Left lobe of liver (tissue), 2 donors: ENCODE data around the gene HDAC10. TPM values are rescaled to one million over a fixed set of nuclear protein-coding genes. Genes with fewer than 3 reads are reported as not detected.

Source experiments
- ATAC-seq: fragments of 200-7000 bp; cut with Tn5 transposase; one replicate; pipeline ENCODE4 v1.9.1; 2020; ENCODE audit warnings: mild to moderate bottlenecking, moderate library complexity
- DNase-seq: peaks from one replicate; pipeline ENCODE4 v3.0.0-alpha.2; 2020; ENCODE audit warnings: low spot score
- total RNA-seq: library from RNA; stranded (reverse); gene quantifications from one replicate; pipeline ENCODE4 v1.2.1, GENCODE V29; 2021
- donor health status: DM: no; HTN: no; CAD: no; lungs with moderate emphysema.
- donor health status: DM: no; HTN: yes; CAD: no.

Gene HDAC10
- total RNA-seq, 1 donor from 2014 or later: 33.3 TPM

DNA sequence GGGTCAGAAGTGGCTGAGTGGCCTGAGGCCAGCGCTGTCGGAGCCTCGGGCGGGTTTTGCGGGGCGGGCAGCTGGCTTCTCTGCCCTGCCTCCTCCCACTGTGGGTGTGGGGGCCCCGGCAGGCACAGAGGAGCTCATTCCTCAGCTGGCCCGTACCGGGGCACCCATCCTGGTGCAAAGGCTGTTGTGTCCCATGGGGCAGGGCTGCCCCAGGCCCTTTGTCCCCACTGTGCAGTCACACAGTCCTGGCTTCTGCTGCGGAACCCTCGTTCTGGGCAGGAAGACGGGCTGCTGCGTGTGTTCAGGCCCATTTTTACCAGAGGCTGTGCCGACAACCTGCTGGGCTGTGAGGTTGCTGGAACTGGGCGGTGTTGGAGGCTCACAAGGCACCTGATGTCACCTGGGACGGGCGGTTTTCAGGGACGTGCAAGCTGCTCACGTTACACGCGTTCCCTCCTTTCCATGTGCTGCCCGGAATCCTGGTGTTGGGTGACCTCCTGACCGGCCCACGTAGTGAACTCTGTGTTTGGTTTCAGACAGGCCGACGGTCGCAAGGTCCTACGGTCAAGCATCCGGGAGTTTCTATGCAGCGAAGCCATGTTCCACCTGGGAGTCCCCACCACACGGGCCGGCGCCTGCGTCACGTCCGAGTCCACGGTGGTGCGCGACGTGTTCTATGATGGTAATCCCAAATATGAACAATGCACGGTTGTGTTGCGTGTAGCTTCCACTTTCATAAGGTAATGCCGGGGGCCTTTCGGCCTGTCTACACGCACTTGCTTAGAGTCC is 45.1 kb downstream of the HDAC10 start:
- peak; percentile 55 for ATAC-seq

DNA sequence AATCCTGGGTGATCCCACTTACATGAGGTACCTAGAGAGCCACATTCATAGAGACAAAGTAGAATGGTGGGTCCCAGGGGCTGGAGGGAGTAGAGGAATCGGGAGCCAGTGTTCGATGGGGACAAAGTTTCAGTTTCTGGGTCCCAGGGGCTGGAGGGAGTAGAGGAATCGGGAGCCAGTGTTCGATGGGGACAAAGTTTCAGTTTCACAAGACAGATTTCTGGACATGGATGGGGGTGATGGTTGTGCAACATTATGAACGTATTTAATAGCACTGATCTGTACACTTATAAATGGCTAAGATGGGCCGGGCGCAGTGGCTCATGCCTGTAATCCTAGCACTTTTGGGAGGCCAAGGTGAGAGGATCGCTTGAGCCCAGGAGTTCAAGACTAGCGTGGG is 46.1 kb downstream of the HDAC10 start:
- peak; percentile 89 for DNase-seq
- ATAC-seq: peak; percentile 39

More for the DNA sequence above, 45.1 kb downstream of the HDAC10 start:
- DNase-seq: peak; percentile 94

DNA sequence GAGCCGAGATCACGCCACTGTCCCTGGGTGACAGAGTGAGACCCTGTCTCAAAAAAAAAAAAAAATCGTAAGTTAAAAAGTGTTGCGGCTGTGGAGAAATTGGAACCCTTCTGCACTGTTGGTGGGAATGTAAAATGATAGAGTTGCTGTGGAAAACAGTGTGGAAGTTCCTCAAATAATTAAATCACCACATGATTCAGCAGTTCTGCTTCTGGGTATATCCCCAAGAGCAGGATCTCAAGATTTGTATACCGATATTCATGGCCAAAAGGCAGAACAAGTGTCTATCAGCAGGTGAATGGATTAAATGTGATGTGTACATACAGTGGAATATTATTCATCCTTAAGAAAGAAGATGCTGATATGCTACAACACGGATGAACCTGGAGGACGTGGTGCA is 46.5 kb downstream of the HDAC10 start:
- DNase-seq: no peak
- no peak for ATAC-seq

DNA sequence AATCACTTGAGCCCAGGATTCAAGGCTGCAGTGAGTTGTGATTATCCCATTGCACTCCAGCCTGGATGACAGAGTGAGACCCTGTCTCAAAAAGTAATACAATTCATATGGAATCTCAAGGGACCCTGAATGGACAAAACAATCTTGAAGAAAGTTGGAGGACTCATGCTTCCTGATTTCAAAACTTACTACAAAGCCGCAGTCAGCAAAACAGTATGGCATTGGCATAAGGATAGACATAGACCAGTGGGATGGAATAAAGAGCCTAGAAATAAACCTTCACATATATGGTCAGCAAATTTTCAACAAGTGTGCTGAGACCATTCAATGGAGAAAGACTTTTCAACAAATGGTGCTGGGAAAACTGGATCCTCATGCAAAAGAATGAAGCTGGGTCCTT is 47.8 kb downstream of the HDAC10 start:
- DNase-seq: no peak
- no peak for ATAC-seq

DNA sequence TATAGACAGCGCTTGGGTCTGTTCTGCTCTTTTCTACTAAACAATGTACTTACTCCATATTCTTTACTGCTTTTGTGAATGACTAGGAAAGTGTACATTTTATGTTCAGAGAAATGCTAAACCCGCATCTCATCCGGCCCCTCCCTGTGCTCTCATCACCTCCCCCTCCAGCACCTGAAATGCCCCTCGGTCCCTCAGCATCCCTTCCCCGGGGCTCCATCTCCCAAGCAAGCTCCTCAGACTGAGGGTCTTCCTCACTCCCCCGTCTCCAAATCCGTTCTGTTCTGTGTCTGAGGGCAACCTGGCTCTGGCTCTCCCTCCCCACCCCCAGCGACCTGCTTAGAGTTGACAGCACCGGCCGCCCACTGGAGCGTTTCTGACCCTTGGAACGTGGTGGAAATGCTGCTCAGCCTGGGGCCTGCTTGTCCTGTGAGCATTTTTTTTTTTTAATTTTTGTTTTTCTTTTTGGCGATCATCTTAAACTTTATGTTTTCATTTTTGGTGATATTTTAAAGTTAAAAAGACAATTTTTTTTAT is 48.9 kb downstream of the HDAC10 start:
- DNase-seq (peak; percentile 80), ATAC-seq (peak; percentile 21)

DNA sequence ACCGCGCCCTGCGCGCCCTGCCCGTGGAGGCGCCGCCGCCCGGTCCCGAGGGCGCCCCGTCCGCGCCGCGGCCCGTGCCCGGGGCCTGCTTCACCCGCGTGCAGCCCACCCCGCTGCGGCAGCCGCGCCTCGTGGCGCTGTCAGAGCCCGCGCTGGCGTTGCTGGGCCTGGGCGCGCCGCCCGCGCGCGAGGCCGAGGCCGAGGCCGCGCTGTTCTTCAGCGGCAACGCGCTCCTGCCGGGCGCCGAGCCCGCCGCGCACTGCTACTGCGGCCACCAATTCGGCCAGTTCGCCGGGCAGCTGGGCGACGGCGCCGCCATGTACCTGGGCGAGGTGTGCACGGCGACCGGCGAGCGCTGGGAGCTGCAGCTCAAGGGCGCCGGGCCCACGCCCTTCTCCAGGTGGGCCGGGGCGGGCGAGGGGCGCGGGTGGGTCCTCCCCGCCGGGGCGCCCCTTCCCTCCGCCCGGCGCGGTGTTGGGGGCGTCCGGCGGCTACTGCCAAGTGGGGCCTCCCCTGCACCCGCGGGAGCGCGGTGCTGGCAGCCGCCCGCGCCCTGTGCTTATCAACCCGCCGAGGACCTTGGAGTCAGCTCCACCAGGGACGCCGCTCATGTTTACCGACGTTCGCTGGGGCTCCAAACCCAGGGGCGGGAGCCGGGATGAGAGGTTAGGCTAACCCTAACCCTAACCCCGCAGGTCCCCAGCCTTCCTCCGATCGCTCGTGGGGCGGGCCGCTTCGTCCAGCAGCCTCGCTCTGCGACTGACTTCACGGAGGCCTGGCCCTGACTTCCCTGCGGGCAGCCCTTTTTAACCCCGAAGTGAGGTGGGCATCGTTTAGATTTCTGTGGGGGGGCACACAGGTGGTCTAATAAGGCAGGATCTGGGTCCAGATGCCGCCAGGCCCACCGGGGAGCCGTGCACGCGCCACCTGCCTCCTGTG is 49.6 kb downstream of the HDAC10 start:
- peak; percentile 1 for ATAC-seq
- DNase-seq: no peak

DNA sequence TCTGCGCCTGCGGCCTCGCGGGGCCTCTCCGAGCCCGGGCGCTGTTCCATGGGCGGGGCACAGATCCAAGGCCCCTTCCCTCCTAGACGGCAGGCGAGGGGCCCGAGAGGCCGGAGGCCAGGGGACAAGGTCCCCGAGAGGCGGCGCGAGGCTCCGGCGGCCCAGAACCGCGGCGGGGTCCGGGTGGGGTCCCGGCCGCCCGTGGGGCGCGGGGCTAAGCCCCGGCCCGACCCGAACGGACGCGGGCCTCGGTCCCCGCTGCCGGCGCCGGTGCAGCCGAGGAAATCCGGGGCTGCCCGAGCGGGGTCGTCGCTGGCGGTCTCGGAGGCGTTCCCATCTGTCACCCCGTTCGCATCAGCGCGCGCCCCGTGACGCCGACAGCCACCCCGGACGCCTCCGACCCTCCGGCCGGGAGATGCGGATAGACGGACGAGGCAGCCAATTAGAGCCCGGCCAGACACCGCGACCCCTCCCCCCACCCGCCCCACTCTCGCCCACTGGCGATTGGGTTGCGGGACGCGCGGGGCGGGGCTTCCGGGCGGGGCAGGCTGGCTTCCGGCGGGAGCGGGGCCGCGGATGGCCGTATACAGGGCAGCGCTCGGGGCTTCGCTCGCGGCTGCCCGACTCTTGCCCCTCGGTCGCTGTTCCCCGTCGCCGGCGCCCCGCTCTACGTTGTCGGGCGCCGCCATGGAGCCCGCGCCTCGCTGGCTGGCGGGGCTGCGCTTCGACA is 50.4 kb downstream of the HDAC10 start, which contains the start of gene SELENOO:
Gene SELENOO, plus strand, starts transcription at position 551 of the 730 bp plus-strand sequence. Its CDS starts 26 bp downstream, at position 577.
- DNase-seq: peak; percentile 96
- peak; percentile 70 for ATAC-seq

DNA sequence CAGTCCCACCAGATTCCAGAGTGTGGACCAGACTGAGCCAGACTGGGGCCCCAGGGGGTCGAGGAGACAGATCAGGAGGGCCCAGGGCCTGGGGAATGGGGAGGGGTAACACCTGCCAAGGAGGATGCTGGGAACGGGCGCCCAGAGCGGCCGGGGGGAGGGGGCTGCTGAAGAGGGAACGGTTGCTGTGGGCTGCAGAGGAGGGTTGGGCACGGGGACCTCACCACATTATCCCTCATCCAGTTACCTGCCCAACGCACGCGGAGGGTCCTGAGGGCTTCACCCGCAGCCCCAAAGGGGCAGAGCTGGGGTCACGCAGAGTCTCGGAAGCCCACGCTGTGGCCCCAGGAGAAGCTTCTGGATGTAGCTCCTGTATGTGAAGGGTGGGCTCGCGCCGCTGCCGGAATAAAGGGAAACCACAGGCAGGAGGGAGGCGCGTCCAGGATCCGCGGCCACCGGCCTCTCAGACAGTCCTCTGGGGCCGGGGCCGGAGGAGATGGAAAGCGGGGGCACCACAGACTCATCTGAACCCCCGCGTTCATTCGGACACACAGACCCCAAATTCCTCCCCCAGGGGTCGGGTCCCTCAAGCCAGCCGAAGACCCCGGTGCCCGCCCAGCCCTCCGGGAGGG is 51.1 kb downstream of the HDAC10 start:
- ATAC-seq (peak; percentile 0), DNase-seq (no peak)

DNA sequence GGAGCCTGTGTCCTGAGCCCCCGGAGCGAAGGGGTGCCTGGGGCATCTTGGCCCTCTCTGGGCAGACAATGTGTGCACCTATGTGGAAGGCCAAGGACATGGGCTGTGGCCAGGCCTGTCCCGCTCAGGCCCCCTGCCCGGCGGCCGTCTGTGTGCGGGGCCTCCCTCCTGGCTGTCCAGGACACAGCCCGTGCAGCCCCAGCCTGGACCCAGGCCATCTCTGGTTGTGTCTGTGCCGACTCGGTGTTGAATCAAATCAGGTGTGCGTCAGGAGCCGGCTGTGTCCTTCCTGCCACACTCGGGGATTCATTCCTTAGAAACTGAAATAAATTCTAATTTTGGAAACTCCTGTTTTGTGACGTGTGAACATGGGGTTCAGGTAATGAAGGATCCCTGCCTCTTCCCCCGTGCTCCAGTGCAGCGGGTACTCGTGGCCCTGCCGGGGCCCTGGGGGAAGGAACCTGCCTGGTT is 51.8 kb downstream of the HDAC10 start:
- ATAC-seq (peak; percentile 4), DNase-seq (peak; percentile 59)

DNA sequence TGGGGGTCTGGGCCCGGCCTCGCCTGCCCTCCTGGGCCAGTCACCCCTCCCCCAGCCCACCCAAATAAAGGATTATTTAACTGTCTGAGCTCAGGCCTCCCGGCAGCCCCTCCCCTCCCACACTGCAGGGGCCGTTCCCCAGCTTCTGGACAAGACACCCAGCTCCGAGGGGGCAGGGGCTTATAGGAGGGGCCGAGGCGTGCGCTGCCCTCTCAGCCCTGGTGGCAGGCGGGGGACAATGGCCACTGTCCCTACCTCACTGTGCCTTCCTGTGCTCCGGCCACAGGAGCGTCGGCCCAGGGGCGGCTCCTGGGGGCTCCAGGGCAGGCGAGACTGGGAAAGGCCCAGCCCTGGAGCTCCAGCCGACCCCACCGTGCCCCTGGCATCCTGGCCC is 52.4 kb downstream of the HDAC10 start:
- no peak for DNase-seq
- no peak for ATAC-seq

DNA sequence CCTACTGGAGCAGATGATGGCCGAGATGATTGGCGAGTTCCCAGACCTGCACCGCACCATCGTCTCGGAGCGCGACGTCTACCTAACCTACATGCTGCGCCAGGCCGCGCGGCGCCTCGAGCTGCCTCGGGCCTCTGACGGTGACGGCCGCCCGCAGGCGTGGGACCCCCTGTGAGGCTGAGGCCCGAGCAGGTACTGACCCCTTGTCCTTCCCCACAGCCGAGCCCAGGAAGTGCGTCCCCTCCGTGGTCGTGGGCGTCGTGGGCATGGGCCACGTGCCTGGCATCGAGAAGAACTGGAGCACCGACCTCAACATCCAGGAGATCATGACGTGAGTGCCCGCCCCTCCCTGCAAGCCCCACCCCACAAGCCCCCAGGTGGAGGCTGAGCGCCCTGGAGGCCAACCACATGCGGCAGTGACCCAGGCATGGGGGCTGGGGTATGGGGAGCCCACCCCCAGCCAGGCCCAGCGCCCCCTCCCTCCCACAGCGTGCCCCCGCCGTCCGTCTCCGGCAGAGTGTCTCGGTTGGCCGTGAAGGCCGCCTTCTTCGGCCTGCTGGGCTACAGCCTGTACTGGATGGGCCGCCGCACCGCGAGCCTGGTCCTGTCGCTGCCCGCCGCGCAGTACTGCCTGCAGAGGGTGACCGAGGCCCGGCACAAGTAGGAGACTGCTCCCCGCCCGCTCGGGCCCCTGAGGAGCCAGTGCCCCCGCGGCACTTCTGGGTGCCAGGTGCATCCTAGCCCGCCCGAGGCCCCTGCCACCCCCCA is 53.0 kb downstream of the HDAC10 start:
- ATAC-seq: no peak
- DNase-seq: no peak

DNA sequence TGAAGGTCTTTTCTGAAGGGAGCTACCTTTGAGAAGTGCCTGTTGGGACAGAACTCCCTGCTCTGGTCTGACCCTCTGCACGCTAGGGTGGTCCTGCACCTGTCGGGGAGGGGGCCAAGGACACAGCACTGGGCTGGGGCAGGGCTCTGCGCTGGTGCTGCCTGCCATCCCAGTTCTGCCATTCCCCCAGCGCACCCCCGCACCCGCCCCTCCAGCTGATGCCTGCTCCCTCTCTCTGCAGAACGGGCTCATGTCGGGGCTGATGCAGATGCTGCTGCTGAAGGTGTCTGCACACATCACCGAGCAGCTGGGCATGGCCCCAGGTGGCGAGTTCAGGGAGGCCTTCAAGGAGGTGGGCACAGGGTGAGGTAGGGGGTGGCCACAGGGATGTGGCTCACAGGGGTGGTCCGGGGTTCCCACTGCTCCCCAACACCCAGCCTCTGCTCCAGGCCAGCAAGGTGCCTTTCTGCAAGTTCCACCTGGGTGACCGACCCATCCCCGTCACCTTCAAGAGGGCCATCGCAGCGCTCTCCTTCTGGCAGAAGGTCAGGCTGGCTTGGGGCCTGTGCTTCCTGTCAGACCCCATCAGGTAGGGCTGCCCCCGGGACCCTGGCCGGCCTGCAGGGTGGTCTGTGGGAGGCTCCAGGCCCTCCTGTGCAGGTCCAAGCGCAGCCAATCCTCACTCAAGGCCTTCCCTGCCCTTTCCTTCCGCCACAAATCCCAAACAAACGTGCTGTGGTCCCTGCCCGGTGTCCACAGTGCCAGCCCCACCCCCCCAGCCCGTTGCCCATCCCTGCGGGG is 53.9 kb downstream of the HDAC10 start:
- ATAC-seq (no peak), DNase-seq (no peak)

DNA sequence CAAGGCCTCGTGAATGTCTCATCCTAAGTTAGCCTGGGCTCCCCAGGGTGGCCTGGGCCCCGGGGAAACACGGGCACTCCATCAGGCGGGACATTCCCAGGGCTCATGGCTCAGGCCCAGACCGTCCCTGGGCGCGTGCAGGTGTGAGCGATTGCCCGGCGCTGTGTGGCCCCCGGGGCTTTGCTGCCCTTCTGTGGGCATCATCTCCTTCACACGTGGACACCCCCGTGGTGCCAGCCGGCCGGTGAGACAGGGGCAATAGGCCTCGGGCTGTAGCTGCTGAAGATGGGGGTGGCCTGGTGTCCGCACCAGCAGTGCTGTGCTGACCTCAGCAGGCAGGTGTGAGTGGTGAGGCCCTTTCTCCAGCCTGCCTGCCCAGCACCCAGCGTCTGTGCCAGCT is 54.8 kb downstream of the HDAC10 start:
- peak; percentile 13 for ATAC-seq

More for the DNA sequence above, 54.8 kb downstream of the HDAC10 start:
- no peak for DNase-seq

Other genes starting within 250 kb of the HDAC10 start
- not detected for gene IL17REL, start 238.5 kb downstream of the HDAC10 start, total RNA-seq
- not detected for gene TTLL8, start 193.0 kb downstream of the HDAC10 start, total RNA-seq
- not detected for gene MLC1, start 165.8 kb downstream of the HDAC10 start, total RNA-seq
- not detected for gene MOV10L1, start 161.3 kb downstream of the HDAC10 start, total RNA-seq
- 10.6 TPM for gene PANX2, start 80.5 kb downstream of the HDAC10 start, total RNA-seq
- 25.9 TPM for gene TRABD, start 65.4 kb downstream of the HDAC10 start, total RNA-seq
- gene SELENOO, start 50.3 kb downstream of the HDAC10 start, total RNA-seq: 85.2 TPM
- 21.3 TPM for gene TUBGCP6, start 6.2 kb downstream of the HDAC10 start, total RNA-seq
- 5.0 TPM for gene MAPK12, start 10.4 kb upstream of the HDAC10 start, total RNA-seq
- 8.2 TPM for gene MAPK11, start 19.1 kb upstream of the HDAC10 start, total RNA-seq
- 187 TPM for gene PLXNB2, start 56.4 kb upstream of the HDAC10 start, total RNA-seq
- gene DENND6B, start 75.7 kb upstream of the HDAC10 start, total RNA-seq: 1.8 TPM
- gene PPP6R2, start 92.1 kb upstream of the HDAC10 start, total RNA-seq: 65.4 TPM
- gene SBF1, start 223.8 kb upstream of the HDAC10 start, total RNA-seq: 31.2 TPM
- gene ADM2, start 230.3 kb upstream of the HDAC10 start, total RNA-seq: 1.3 TPM
- gene MIOX, start 235.6 kb upstream of the HDAC10 start, total RNA-seq: not detected